ENCODE results near the gene GSTP1. TPM values are rescaled to one million over a fixed set of nuclear protein-coding genes. Genes with fewer than 3 reads are reported as not detected.

Gene GSTP1
- total RNA-seq, 1 experiment from 2014 or later = 893 TPM

- Histone ChIP-seq H3K27ac (ENCODE audit: low read depth, low read length) (no peak overlapping the region), H3K9me3 (ENCODE audit: control insufficient read depth in 1 of 2, insufficient read depth in 1 of 2, low read depth in 1 of 2, low read length in 2 of 2) (no peaks in the 10 kb centered on the region), H3K27me3 (ENCODE audit: insufficient read depth, low read length) (no peaks in the 10 kb centered on the region), H3K36me3 (ENCODE audit: control insufficient read depth in 1 of 2, insufficient read depth in 2 of 2, low read length in 2 of 2) (no peaks in the 10 kb centered on the region; a peak in 1 of 4 replicates), H3K79me2 (ENCODE audit: insufficient read depth, low read length) (no peaks in the 10 kb centered on the region), H3K9me2 (ENCODE audit: insufficient read depth) (no peaks in the 10 kb centered on the region), H3K4me1 (ENCODE audit: control insufficient read depth in 1 of 2, insufficient read depth in 2 of 2, low read length in 2 of 2) (peaks cover 2 to 13% of the 10 kb centered on the region in 2 experiments; a peak in 2 of 4 replicates), H3K9ac (ENCODE audit: low read length) (no peak overlapping the region), H3K4me3 (replicated peaks in 1 of 2; ENCODE audit: low read depth in 1 of 2, low read length in 2 of 2) (no peak overlapping the region), H3K4me2 (ENCODE audit: low read length) (no peak overlapping the region), H4K20me1 (ENCODE audit: insufficient read depth) (no peaks in the 10 kb centered on the region), H2AFZ (ENCODE audit: low read depth, low read length, poor library complexity, severe bottlenecking) (no peak overlapping the region)
- CTCF ChIA-PET = interaction anchor here (1.6 kb wide), 1 partner anchor 12 kb away, joined by 9 read pairs; the partner anchor contains the start of gene NUDT8
- RAD21 ChIA-PET (ENCODE audit: low non-redundant PET in 1 of 2, low total read pairs in 2 of 2, uncharacterized antibody in 2 of 2, unreplicated experiment in 2 of 2) = no interaction called here
- TF ChIP-seq, protein P1, sequence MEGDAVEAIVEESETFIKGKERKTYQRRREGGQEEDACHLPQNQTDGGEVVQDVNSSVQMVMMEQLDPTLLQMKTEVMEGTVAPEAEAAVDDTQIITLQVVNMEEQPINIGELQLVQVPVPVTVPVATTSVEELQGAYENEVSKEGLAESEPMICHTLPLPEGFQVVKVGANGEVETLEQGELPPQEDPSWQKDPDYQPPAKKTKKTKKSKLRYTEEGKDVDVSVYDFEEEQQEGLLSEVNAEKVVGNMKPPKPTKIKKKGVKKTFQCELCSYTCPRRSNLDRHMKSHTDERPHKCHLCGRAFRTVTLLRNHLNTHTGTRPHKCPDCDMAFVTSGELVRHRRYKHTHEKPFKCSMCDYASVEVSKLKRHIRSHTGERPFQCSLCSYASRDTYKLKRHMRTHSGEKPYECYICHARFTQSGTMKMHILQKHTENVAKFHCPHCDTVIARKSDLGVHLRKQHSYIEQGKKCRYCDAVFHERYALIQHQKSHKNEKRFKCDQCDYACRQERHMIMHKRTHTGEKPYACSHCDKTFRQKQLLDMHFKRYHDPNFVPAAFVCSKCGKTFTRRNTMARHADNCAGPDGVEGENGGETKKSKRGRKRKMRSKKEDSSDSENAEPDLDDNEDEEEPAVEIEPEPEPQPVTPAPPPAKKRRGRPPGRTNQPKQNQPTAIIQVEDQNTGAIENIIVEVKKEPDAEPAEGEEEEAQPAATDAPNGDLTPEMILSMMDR (IDR thresholded peaks at IDR 0.05 in 2 of 3, conservative IDR thresholded peaks at IDR 0.05 in 1 of 3; ENCODE audit: borderline replicate concordance in 1 of 3, insufficient read depth in 1 of 3, low read depth in 2 of 3, low read length in 2 of 3) = no peak
- TF ChIP-seq ZNF274 (IDR thresholded peaks at IDR 0.05; ENCODE audit: low read depth, low read length) (no peak), ZFX (IDR thresholded peaks at IDR 0.05) (no peak), YY1 (IDR thresholded peaks at IDR 0.05; ENCODE audit: extremely low read depth, insufficient replicate concordance, low read depth, low read length) (no peak), JUND (IDR thresholded peaks at IDR 0.05) (no peak), POLR2AphosphoS5 (IDR thresholded peaks at IDR 0.05; ENCODE audit: low read depth, low read length) (no peak), RAD21 (IDR thresholded peaks at IDR 0.05; ENCODE audit: low read depth) (no peak), EGR1 (IDR thresholded peaks at IDR 0.05; ENCODE audit: low read depth) (no peak), POLR2A (IDR thresholded peaks at IDR 0.05; ENCODE audit: borderline replicate concordance, extremely low read depth, insufficient read depth, insufficient read length) (no peak), REST (IDR thresholded peaks at IDR 0.05; ENCODE audit: low read depth) (no peak), SIN3A (IDR thresholded peaks at IDR 0.05; ENCODE audit: low read depth) (no peak), EZH2 (IDR thresholded peaks at IDR 0.05) (no peak), CBX3 (IDR thresholded peaks at IDR 0.05; ENCODE audit: low read depth) (no peak), ELF1 (IDR thresholded peaks at IDR 0.05; ENCODE audit: borderline replicate concordance, low read depth) (no peak), FOSL1 (IDR thresholded peaks at IDR 0.05; ENCODE audit: low read depth) (no peak), EZH2phosphoT487 (IDR thresholded peaks at IDR 0.05; ENCODE audit: borderline replicate concordance) (no peak)
- TF ChIP-seq, protein P2, sequence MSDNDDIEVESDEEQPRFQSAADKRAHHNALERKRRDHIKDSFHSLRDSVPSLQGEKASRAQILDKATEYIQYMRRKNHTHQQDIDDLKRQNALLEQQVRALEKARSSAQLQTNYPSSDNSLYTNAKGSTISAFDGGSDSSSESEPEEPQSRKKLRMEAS (IDR thresholded peaks at IDR 0.05) = no peak
- TF ChIP-seq, protein P3, sequence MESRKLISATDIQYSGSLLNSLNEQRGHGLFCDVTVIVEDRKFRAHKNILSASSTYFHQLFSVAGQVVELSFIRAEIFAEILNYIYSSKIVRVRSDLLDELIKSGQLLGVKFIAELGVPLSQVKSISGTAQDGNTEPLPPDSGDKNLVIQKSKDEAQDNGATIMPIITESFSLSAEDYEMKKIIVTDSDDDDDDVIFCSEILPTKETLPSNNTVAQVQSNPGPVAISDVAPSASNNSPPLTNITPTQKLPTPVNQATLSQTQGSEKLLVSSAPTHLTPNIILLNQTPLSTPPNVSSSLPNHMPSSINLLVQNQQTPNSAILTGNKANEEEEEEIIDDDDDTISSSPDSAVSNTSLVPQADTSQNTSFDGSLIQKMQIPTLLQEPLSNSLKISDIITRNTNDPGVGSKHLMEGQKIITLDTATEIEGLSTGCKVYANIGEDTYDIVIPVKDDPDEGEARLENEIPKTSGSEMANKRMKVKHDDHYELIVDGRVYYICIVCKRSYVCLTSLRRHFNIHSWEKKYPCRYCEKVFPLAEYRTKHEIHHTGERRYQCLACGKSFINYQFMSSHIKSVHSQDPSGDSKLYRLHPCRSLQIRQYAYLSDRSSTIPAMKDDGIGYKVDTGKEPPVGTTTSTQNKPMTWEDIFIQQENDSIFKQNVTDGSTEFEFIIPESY (IDR thresholded peaks at IDR 0.05; ENCODE audit: extremely low read depth, insufficient replicate concordance, low read length) = no peak
- TF ChIP-seq, protein P4, sequence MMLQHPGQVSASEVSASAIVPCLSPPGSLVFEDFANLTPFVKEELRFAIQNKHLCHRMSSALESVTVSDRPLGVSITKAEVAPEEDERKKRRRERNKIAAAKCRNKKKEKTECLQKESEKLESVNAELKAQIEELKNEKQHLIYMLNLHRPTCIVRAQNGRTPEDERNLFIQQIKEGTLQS (IDR thresholded peaks at IDR 0.05) = no peak
- ATAC-seq (no peak), DNase-seq (ENCODE audit: low read depth, low spot score) (no peak)
- no TSS peak for BruUV-seq (replicated peaks)
- intact Hi-C loops (cut with micrococcal nuclease) = no loop called here
- POLR2A ChIA-PET = no interaction called here
Measured at GRCh38 chr11:67617243-67617953, 33.8 kb downstream of the GSTP1 start.

All from HCT116 (cell line).